Germinal center (tissue), 1 donor: ENCODE data around the gene TLE2.
"Not testable (repeated sequence)": the region's sequence is repeated elsewhere in the genome, so short reads cannot be mapped to it uniquely, and the experiment has no call there.

Experiments used
- DNase-seq: peaks from one replicate; pipeline ENCODE4 v3.0.0; 2012; ENCODE audit warnings: mixed read lengths, low spot score

The TLE2 gene

GRCh38 chr19:3055741-3056416, 26.8 kb upstream of the TLE2 start:
- DNase-seq, result no peak

- no peak for DNase-seq
These were observed 26.1 kb upstream of the TLE2 start for GRCh38 chr19:3054972-3055740.

GRCh38 chr19:3054265-3054971, 25.3 kb upstream of the TLE2 start:
- DNase-seq, result no peak

- no peak for DNase-seq
These were observed 24.7 kb upstream of the TLE2 start for GRCh38 chr19:3053780-3054179.

GRCh38 chr19:3053218-3053621, 24.1 kb upstream of the TLE2 start:
- DNase-seq, result no peak

GRCh38 chr19:3050016-3050415, 20.9 kb upstream of the TLE2 start:
- DNase-seq, result not testable (repeated sequence)

- no peak for DNase-seq
These were observed 20.0 kb upstream of the TLE2 start for GRCh38 chr19:3049089-3049488.

- DNase-seq, result no peak
These were observed 19.1 kb upstream of the TLE2 start for GRCh38 chr19:3048190-3048533.

GRCh38 chr19:3047496-3048189, 18.6 kb upstream of the TLE2 start:
- no peak for DNase-seq

GRCh38 chr19:3046698-3047495, 17.8 kb upstream of the TLE2 start:
- no peak for DNase-seq

- no peak for DNase-seq
These were observed 17.0 kb upstream of the TLE2 start for GRCh38 chr19:3045885-3046697.

- no peak for DNase-seq
These were observed 16.1 kb upstream of the TLE2 start for GRCh38 chr19:3045191-3045590.

- DNase-seq, result no peak
These were observed 13.7 kb upstream of the TLE2 start for GRCh38 chr19:3042621-3043267.

GRCh38 chr19:3041761-3042620, 12.9 kb upstream of the TLE2 start:
- DNase-seq, result no peak

GRCh38 chr19:3041327-3041726, 12.2 kb upstream of the TLE2 start:
- DNase-seq, result no peak

- no peak for DNase-seq
These were observed 10.6 kb upstream of the TLE2 start for GRCh38 chr19:3039641-3040077.

- DNase-seq, result no peak
These were observed 10.0 kb upstream of the TLE2 start for GRCh38 chr19:3039125-3039524.

GRCh38 chr19:3038214-3038613, 9.1 kb upstream of the TLE2 start:
- DNase-seq, result no peak

- DNase-seq, result not testable (repeated sequence)
These were observed 8.0 kb upstream of the TLE2 start for GRCh38 chr19:3036977-3037544.
